Caco-2 (cell line): ENCODE data around the gene MSL3B. TPM values are rescaled to one million over a fixed set of nuclear protein-coding genes. Genes with fewer than 3 reads are reported as not detected.

ENCODE experiments used
- BruUV-seq: library from RNA; stranded (reverse); fragments of 400-500 nt; replicated peaks from 2 replicates; lab custom pipeline; 2021; lab: Mats Ljungman, UMichigan
- CTCF ChIA-PET: fragments of 300-600 bp; sonication (Branson Sonifier 250); formaldehyde crosslinking; loops from one replicate; lab custom pipeline; 2022; ENCODE audit warnings: antibody characterized with exemption; lab: Charles Lee
- POLR2A ChIA-PET: fragments of 300-600 bp; sonication (Branson Sonifier 250); formaldehyde crosslinking; loops from one replicate; lab custom pipeline; 2022; ENCODE audit warnings: antibody characterized with exemption; lab: Charles Lee
- DNase-seq, 2 experiments: peaks; one replicate each; pipeline versions ENCODE4 v3.0.0 to v3.0.0-alpha.2; 2020 to 2022
- H3K27me3 ChIP-seq: replicated peaks from 2 replicates; pipeline ENCODE4 v1.6.0; 2011; ENCODE audit warnings: low read length; ENCODE audit not compliant: control insufficient read depth, insufficient read depth
- H3K36me3 ChIP-seq: 2 replicates; pipeline ENCODE4 v1.5.1; 2011; ENCODE audit warnings: low read length; ENCODE audit not compliant: control insufficient read depth, insufficient read depth
- H3K4me1 ChIP-seq: fragments of 250-450 bp; sonication (Bioruptor Pico); 2 replicates; pipeline ENCODE4 v1.5.1; 2020; ENCODE audit warnings: mild to moderate bottlenecking
- H3K4me3 ChIP-seq: 2 replicates; pipeline ENCODE4 v1.5.1; 2011; ENCODE audit warnings: low read depth, mild to moderate bottlenecking, control low read depth, low read length
- H3K9me3 ChIP-seq: fragments of 250-450 bp; sonication (Bioruptor Pico); 2 replicates; pipeline ENCODE4 v1.5.1; 2020; ENCODE audit warnings: mild to moderate bottlenecking, moderate library complexity
- H3K27ac Mint-ChIP-seq: one replicate; pipeline ENCODE4 v1.8.0; 2022; ENCODE audit warnings: mixed read lengths; ENCODE audit not compliant: unreplicated experiment
- H3K27me3 Mint-ChIP-seq: one replicate; pipeline ENCODE4 v1.8.0; 2022; ENCODE audit warnings: mixed read lengths; ENCODE audit not compliant: insufficient read depth, unreplicated experiment
- H3K36me3 Mint-ChIP-seq: one replicate; pipeline ENCODE4 v1.8.0; 2022; ENCODE audit warnings: mild to moderate bottlenecking, mixed read lengths; ENCODE audit not compliant: insufficient read depth, unreplicated experiment
- H3K4me1 Mint-ChIP-seq: one replicate; pipeline ENCODE4 v1.8.0; 2022; ENCODE audit warnings: low read depth, mixed read lengths; ENCODE audit not compliant: unreplicated experiment
- H3K4me3 Mint-ChIP-seq: one replicate; pipeline ENCODE4 v1.8.0; 2022; ENCODE audit warnings: mild to moderate bottlenecking, moderate library complexity, mixed read lengths; ENCODE audit not compliant: unreplicated experiment
- H3K9me3 Mint-ChIP-seq: one replicate; pipeline ENCODE4 v1.8.0; 2022; ENCODE audit warnings: mixed read lengths; ENCODE audit not compliant: unreplicated experiment
- intact Hi-C: fragments of 100-400 bp; cut with micrococcal nuclease; formaldehyde crosslinking; loops from one replicate; pipeline ENCODE4 v1.10.0; 2022; ENCODE audit not compliant: unreplicated experiment
- total RNA-seq: library from RNA; stranded (reverse); gene quantifications from 2 replicates; pipeline ENCODE4 v1.2.3, GENCODE V29; 2022
- TF ChIP-seq, protein P1 (sequence below), 2 experiments: fragments of 200-600 bp in 1 of 2; IDR thresholded peaks; 1 replicate in 1 of 2; 2 replicates in 1 of 2; pipeline versions ENCODE4 v1.5.1 to v1.8.0; 2011 to 2022; ENCODE audit warnings: antibody characterized with exemption in 1 of 2, control low read depth in 1 of 2, inconsistent platforms in 1 of 2, low read depth in 1 of 2, low read length in 1 of 2, mild to moderate bottlenecking in 1 of 2, moderate library complexity in 1 of 2; ENCODE audit not compliant: insufficient read depth in 1 of 2, severe bottlenecking in 1 of 2, unreplicated experiment in 1 of 2

The MSL3B gene

DNA sequence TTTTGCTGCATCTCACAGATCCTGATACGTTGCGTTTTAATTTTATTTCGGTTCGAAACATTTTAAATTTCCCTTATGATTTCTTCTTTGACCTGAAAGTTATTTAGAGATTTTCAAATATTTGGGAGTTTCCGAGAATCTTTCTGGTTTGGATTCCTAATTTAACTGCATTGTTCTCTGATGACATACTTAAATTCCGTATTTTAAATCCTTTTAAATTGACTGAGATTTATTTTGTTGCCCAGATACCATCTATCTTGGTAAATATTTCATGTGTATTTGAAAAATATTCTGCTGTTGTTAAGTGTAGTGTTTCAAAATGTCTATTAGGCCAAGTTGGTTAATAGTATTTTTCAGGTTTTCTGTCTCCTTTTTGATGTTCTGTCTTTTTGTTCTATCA is 52.3 kb downstream of the MSL3B start:
- Mint-ChIP-seq H3K9me3 (no peaks in the 10 kb centered on the region), H3K4me1 (no peaks in the 10 kb centered on the region), H3K27me3 (no peaks in the 10 kb centered on the region), H3K27ac (no peak overlapping the region), H3K4me3 (no peak overlapping the region), H3K36me3 (no peaks in the 10 kb centered on the region)
- ChIA-PET CTCF (no interaction called here), POLR2A (no interaction called here)
- DNase-seq = no peak
- BruUV-seq = no TSS peak
- H3K4me1 ChIP-seq = no peaks in the 10 kb centered on the region
- H3K27me3 ChIP-seq = no peaks in the 10 kb centered on the region
- no peaks in the 10 kb centered on the region for H3K9me3 ChIP-seq
- intact Hi-C loops = no loop called here
- no peaks in the 10 kb centered on the region for H3K36me3 ChIP-seq
- TF ChIP-seq, protein P1, sequence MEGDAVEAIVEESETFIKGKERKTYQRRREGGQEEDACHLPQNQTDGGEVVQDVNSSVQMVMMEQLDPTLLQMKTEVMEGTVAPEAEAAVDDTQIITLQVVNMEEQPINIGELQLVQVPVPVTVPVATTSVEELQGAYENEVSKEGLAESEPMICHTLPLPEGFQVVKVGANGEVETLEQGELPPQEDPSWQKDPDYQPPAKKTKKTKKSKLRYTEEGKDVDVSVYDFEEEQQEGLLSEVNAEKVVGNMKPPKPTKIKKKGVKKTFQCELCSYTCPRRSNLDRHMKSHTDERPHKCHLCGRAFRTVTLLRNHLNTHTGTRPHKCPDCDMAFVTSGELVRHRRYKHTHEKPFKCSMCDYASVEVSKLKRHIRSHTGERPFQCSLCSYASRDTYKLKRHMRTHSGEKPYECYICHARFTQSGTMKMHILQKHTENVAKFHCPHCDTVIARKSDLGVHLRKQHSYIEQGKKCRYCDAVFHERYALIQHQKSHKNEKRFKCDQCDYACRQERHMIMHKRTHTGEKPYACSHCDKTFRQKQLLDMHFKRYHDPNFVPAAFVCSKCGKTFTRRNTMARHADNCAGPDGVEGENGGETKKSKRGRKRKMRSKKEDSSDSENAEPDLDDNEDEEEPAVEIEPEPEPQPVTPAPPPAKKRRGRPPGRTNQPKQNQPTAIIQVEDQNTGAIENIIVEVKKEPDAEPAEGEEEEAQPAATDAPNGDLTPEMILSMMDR (IDR thresholded peaks at IDR 0.05; ENCODE audit: insufficient read depth in 1 of 2, low read depth in 1 of 2, low read length in 1 of 2, severe bottlenecking in 1 of 2, unreplicated experiment in 1 of 2) = no peak
- H3K4me3 ChIP-seq = no peak overlapping the region

Other genes starting within 250 kb of the MSL3B start
- gene UGT1A10, start 231.9 kb downstream of the MSL3B start, total RNA-seq = 0.77 and 1.0 TPM in 2 replicates
- 0.20 and 0.39 TPM in 2 replicates for gene UGT1A9, start 196.5 kb downstream of the MSL3B start, total RNA-seq
- gene UGT1A7, start 186.5 kb downstream of the MSL3B start, total RNA-seq = 0.18 and 0.63 TPM in 2 replicates
- 29.2 and 33.9 TPM in 2 replicates for gene UGT1A6, start 175.5 kb downstream of the MSL3B start, total RNA-seq
- 1.00 and 1.2 TPM in 2 replicates for gene UGT1A5, start 155.5 kb downstream of the MSL3B start, total RNA-seq
- gene UGT1A4, start 149.7 kb downstream of the MSL3B start, total RNA-seq = 0.79 and 0.84 TPM in 2 replicates
- 0.64 and 0.65 TPM in 2 replicates for gene UGT1A3, start 139.3 kb downstream of the MSL3B start, total RNA-seq
- 2.6 and 3.0 TPM in 2 replicates for gene UGT1A1, start 108.1 kb downstream of the MSL3B start, total RNA-seq
- gene MROH2A, start 90.1 kb downstream of the MSL3B start, total RNA-seq = not detected in 2 replicates
- 29.7 and 35.0 TPM in 2 replicates for gene HJURP, start 13.9 kb downstream of the MSL3B start, total RNA-seq
- not detected in 2 replicates for gene TRPM8, start 49.0 kb upstream of the MSL3B start, total RNA-seq
- gene SPP2, start 182.3 kb upstream of the MSL3B start, total RNA-seq = not detected in 2 replicates